ENCODE results near the gene DUSP1.

Gene DUSP1

DNA sequence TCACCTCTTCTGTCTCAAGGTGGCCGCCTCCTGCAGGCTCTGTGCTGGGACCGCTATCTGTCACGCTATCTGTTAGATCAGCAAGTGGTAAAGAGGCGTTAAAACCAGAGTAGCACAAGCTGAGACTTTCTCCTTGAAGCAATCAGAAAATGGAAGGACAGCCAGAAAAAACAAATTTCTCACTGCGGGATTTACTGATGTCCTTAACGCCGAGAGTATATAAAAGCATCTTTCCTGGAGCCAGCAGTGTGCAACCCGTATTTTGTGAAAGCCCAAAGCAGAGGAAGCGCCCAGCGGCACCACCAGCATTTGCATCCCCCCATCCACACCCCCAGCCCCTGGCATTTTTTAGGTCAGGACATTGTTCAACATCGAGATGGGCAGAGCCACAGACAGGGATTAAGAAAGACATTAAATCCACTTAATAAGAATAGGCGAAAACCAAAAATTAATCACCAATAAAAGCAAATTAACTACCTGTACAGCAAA is 48.6 kb downstream of the DUSP1 start:
- H3K4me3 ChIP-seq (ENCODE audit: low read depth, low read length) = no peak overlapping the region
- DNase-seq (ENCODE audit: low read depth) = no peak
- TF ChIP-seq, protein P1, sequence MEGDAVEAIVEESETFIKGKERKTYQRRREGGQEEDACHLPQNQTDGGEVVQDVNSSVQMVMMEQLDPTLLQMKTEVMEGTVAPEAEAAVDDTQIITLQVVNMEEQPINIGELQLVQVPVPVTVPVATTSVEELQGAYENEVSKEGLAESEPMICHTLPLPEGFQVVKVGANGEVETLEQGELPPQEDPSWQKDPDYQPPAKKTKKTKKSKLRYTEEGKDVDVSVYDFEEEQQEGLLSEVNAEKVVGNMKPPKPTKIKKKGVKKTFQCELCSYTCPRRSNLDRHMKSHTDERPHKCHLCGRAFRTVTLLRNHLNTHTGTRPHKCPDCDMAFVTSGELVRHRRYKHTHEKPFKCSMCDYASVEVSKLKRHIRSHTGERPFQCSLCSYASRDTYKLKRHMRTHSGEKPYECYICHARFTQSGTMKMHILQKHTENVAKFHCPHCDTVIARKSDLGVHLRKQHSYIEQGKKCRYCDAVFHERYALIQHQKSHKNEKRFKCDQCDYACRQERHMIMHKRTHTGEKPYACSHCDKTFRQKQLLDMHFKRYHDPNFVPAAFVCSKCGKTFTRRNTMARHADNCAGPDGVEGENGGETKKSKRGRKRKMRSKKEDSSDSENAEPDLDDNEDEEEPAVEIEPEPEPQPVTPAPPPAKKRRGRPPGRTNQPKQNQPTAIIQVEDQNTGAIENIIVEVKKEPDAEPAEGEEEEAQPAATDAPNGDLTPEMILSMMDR (IDR thresholded peaks at IDR 0.05; ENCODE audit: control insufficient read depth, extremely low read depth, insufficient read depth) = no peak

DNA sequence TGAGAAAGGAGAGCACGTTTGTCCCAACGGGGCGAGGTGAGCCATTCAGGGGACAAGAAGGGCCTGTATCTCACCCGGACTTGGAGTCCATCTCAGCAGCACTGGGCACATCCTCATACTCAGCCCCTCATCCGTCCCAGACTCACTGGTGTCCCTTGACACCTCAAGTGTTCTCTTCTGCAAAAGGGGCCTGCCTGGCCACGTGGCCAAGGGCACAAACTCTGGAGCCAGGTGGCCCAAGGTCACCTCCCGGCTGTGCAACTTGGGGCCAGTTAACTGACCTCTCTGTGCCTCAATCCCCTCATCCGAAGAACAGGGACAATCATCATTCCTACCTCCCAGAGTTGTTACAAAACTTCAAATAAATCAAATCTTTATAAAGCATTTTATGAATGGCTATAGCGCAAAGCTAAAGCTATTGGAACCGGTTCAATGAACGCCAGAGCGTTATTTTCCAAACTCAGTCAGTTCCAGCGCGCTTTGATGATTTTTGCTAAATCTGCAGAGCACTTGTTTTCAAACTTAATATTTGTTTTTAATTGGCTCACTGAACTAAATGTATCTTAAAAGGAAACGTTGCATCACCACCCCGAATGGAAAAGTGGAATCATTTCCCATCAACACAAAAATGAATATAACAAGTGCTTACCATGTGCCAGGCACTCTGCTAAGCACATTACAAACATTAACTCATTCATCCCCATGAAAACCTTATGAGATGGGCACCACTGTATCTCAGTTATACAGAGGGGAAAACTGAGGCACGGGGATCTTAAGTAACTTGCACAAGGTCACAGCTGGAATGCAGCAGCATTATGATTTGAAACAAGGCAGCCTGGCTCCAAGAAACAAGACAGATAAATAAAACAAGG is 49.3 kb downstream of the DUSP1 start:
- no peak overlapping the region for H3K4me3 ChIP-seq (ENCODE audit: low read depth, low read length)
- TF ChIP-seq, protein P1 (IDR thresholded peaks at IDR 0.05; ENCODE audit: control insufficient read depth, extremely low read depth, insufficient read depth) = no peak
- no peak for DNase-seq (ENCODE audit: low read depth)

DNA sequence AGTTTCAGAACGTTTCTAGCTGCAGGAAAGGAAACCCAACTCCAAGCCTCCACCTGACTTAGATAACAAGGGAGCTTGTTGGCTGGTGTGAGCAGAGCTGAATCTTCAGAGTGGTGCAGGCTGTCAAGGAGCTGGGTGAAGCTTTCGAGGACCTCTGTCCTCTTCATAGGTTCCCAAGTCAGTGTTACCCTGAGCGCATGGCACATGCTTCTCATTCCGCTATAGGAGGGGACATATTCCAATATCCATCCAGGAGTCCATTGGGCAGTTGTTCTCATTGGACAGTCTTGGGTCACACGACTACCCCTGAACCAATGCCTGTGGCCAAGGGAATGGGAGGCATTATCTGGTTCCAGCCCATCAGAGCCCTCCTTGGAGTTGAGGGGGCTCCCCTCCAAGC is 50.3 kb downstream of the DUSP1 start:
- DNase-seq (ENCODE audit: low read depth) = no peak
- H3K4me3 ChIP-seq (ENCODE audit: low read depth, low read length) = no peak overlapping the region
- TF ChIP-seq, protein P1 (IDR thresholded peaks at IDR 0.05; ENCODE audit: control insufficient read depth, extremely low read depth, insufficient read depth) = no peak

DNA sequence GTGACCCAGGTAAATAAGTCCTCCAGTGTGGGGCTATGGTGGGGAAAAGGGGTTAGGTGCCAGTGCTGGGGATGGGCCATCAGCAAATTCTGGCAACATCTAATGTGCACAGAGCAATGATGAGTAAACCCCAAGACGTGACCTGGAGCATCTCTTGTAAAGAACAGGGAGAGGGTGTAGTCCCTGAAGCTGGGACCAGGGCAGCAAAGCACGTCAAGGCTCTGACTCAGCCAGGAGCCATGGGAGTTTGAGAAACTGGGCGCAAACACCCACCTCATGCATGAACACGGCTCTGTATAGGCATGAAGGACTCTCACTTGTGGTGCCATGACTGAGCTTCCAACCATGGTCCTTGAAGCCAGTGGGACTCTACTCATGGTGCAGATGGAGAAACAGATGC is 51.8 kb downstream of the DUSP1 start:
- no peak overlapping the region for H3K4me3 ChIP-seq (ENCODE audit: low read depth, low read length)
- TF ChIP-seq, protein P1 (IDR thresholded peaks at IDR 0.05; ENCODE audit: control insufficient read depth, extremely low read depth, insufficient read depth) = no peak
- no peak for DNase-seq (ENCODE audit: low read depth)

DNA sequence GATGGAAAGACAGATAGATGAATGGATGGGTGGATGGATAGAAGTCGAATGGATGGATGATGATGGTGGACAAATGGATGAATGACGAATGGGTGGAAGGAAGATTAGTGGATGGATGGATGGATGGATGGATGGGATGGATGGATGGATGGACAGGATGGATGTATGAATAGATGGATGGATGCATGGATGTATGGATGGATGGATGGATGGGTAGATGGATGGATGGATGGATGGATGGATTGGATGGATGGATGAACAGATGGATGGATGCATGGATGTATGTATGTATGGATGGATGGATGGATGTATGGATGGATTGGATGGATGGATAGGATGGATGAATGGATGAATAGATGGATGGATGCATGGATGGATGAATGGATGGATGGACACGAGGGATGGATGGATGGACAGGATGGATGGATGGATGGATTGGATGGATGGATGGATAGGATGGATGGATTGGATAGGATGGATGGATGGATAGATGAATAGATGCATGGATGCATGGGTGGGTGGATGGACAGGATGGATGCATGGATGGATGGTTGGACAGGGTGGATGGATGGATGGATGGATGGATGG is 52.4 kb downstream of the DUSP1 start:
- TF ChIP-seq, protein P1 (IDR thresholded peaks at IDR 0.05; ENCODE audit: control insufficient read depth, extremely low read depth, insufficient read depth) = no peak
- H3K4me3 ChIP-seq (ENCODE audit: low read depth, low read length) = no peak overlapping the region
- DNase-seq (ENCODE audit: low read depth) = no peak

Data from LNCaP clone FGC (cell line).